HG03108 (cell line): Measurements from ENCODE around the gene TP53BP2.
A peak's percentile ranks its signal among the peaks of the same experiment; 100 is the strongest.
"Not testable (repeated sequence)": the region's sequence is repeated elsewhere in the genome, so short reads cannot be mapped to it uniquely, and the experiment has no call there.

Experiments
- ATAC-seq: cut with Tn5 transposase; IDR thresholded peaks from one replicate; pipeline ENCODE4 v1.9.1; 2021; ENCODE audit warnings: moderate library complexity; ENCODE audit not compliant: unreplicated experiment

TP53BP2 gene

DNA sequence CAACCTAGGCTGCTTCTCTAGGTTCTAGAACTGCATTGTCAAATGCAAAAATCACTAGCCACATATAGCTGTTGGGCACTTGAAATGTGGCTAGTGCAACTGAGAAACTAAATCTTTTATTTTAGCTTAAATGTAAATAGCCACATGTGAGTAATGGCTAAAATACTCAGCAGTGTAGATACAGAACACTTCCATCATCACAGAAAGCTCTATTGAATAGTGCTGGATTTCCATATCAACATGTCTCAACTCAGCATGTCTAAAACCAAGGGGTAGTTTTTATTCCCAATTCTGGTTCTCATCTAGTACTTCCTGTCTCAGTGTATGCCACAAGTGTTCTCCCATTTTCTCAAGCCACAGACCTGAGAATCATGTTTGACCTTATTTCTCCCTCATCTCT lies 7.5 kb upstream of the TP53BP2 start:
- ATAC-seq, result no peak

DNA sequence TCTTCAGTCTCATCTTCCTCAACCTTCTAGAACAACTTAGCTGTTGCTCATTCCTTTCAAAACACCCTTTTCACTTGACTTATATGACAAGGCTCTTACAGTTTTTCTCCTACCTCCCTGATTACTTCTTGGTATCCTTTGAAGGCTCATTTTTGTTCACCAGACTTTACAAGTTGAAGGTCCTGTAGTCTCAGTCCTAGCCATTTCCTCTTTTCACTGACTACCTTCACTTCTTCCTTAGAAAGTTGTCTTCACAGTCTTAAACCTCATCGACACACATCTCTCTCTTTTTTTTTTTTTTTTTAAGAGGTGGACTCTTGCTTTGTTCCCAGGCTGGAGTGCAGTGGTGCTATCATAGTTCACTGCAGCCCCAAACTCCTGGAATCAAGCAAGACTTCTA lies 6.6 kb upstream of the TP53BP2 start:
- ATAC-seq, result no peak

DNA sequence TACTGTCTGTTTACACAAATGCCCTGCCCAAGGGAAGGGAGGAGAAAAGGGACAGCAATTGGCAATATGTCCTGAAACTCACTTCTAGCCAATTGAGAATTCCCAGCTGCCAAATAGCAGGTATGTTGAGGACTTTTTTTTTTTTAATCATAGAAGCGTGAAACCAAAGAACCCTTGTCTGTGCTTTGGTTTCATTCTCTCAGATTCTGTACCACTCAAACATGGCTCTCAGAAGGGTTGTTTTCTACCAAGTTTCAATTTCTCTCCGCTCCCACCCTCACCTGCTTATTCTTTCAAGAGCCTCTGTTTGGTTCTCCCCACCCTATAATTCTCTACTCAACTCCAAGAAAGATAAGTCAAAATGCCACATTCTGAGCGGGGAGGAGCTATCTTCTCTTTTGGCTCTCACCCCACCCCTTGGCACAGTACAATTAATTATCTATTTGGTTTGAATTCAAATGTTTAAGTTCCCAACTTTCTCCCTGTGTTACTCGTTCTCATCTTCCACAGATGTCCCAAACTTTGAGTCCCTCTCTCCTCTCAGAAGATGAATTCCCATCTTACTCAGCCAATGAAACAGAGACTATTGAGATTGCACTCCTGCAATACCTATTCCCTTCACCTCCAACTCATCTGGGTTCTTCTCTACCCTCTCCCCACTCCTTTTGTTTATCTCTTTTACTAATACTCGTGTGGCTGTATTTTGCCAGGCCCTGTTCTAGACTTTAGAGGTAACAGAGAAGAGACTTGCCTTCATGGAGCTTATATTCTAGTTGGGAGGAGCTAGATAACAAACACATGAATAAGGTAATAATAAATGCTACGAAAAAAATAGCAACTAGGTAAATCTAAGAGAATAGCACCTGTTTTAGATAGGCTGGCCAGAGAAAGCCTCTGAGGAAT lies 3.9 kb upstream of the TP53BP2 start:
- no peak for ATAC-seq

DNA sequence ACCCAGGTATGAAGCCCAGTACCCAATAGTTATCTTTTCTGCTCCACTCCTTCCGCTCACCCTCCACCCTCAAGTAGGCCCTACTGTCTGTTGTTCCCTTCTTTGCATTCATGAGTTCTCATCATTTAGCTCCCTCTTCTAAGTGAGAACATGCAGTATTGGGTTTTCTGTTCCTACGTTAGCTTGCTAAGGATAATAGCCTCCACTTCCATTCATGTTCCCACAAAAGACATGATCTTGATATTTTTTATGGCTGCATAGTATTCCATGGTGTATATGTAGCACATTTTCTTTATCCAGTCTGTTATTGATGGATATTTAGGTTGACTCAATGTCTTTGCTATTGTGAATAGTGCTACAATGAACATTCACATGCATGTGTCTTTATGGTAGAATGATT lies 2.8 kb upstream of the TP53BP2 start:
- no peak for ATAC-seq

DNA sequence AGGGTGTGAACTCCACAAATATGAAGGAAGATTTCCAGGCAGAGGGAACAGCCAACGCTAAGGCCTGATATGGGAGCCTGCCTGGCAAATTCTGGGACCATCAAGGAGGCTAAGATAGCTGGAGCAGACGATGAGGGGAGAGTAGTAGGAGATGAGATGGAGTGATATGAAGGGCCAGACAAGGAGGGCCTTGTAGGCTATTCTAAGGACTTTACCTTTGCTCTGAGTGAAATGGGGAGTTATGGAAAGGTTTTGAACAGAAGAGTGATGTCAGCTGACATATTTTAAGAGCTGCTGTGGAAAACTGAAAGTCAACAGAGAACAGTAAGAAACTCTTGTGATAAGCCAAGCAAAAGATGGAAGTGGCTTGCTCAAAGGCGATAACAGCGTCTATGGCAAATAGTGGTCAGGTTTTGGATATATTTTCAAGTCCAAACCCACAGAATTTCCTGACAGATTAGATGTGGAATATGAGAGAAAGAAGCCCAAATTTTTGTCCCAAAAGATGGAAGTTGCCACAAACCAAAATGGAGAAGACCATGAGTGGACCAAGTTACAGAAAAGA lies 2.1 kb upstream of the TP53BP2 start:
- no peak for ATAC-seq

DNA sequence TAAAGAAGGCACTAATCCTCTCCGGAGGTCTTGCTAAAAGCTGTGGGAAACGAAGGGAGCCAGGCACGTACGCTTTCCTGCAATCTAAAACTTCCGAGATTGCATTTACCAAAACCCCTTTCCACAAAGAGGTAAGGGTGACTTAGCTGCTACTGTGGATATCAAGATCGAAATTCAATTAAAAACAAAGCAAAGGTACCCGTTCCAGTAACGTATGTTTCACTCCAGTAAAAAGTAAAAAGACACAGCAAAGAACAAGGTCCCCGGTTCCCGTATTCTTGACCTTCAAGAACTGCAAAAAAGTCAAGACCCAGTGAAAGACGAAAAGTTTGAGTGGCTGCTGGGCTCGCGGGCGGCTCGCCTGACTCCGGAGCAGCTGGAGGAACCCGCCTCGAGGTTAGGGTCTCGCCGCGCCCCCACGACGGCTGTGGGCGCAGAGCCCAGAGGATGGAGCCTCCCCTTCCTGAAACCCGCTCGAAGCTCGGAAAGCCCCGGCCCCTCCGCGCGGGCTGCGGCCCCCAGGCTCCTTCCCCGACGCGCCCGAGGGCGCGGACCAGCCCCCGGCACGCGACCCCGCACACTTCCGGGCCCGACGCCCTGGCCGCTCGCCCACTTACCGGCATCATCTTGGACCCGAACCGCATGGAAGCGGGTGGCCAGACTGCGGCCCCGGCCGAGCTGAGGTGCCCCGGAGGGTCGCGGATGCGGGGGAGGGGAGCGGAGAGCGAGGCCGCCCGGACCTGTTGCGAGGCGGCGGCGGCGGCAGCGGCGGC lies 524 bp downstream of the TP53BP2 start:
- ATAC-seq, result peak; percentile 11

DNA sequence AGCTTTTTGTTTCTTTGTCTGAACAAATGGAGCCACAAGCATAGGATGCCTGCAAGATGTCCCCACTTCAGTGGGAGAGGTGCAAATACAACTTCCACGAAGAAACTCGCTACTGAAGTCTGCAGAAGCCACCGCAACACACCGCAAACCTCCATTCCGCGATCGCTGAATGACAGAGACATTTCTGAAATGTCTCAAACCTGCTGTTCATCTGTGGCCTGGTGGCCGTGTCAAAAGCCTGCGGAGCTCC lies 1.0 kb downstream of the TP53BP2 start:
- no peak for ATAC-seq

DNA sequence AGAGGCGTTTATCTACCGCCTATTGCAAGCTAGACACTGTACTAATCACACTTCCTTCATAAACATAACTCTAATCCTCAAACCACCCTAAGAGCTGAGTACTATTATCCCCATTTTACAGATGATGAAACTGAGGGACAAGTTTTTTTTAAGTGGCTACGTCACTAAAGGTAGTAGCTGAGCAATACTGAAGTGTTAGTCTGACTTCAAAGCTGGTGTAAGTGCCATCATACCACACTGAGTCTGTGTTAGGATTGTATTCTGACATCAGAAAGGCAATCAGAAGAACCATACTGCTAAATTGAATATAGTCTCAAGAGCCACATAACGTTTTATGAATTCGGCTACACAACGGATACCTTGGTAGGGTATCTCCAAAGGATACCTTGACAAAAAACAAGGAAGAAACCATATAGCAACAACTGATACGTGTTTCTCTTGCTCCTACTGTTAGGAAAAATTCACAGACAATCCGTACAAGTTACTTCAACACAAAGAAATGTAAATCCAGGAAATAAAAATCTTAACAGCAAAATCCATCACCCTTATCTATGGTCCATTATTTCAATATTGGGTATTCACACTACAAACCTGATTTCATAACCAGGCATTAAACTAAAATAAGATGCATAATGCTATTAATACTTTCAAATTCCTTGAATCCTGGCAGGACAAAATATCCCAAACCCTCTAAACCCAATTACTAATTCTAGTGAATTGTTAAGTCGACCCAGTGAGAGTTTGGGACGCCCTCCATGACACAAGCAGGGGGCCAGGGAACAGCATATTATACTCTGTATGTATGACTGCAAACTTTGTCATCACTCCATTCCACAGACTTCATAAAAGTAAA lies 1.6 kb downstream of the TP53BP2 start:
- ATAC-seq, result no peak

DNA sequence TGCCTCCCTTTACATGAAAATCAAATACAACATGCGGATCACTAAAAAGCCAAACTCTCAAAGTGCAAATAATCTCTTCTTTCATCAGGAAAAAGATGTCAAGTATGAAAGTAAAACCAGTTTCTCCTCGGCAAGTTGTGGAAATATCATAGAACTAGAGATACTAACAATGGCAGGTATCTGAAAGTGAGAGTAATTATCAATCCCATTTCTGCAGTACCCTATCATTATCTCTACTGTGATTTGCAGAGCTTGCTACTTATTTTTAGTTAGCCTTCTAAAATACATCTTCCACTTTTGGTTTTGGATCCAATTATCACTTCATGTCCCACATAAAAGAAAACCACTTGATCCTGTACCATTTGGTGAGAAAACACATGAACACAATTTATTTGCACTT lies 3.0 kb downstream of the TP53BP2 start:
- no peak for ATAC-seq

DNA sequence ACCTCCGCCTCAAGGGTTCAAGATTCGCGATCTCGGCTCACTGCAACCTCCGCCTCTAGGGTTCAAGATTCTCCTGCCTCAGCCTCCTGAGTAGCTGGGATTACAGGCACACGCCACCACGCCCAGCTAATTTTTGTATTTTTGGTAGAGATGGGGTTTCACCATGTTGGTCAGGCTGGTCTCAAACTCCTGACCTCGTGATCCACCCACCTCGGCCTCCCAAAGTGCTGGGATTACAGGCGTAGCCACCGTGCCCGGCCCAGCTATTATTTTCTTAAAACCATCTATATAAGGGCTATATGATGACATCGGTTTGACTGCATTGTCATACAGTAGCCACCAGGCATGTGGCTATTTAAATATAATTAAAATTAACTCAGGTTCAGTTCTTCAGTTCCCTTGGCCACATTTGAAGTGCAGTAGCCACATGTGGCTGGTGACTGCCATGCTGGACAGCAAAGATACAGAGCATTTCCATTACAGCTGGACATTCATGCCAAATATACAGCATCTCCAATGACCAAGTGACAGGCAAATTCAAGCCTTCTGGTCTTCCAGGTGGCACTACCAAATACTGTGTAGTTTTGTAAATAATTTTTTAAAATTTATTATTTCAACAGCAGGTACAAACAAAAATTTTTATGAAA lies 3.6 kb downstream of the TP53BP2 start:
- not testable (repeated sequence) for ATAC-seq

DNA sequence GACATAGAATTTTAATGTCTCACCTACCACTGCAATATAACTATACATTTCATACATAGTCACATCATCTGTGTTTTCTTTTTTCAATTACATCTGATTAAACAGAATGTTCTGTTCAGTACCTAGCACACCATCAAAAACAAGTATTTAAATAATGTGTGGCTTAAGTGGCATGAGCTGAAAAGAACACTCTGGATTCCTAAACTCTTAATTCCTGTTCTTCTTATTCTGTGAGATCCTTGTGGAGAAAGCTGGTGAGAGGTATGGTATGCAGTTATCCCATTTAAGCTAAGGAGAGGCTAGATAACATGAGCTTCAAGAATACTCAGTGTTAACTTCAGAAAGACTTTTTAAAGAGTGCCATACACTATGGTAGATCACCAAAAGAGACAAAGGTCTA lies 5.5 kb downstream of the TP53BP2 start:
- no peak for ATAC-seq

DNA sequence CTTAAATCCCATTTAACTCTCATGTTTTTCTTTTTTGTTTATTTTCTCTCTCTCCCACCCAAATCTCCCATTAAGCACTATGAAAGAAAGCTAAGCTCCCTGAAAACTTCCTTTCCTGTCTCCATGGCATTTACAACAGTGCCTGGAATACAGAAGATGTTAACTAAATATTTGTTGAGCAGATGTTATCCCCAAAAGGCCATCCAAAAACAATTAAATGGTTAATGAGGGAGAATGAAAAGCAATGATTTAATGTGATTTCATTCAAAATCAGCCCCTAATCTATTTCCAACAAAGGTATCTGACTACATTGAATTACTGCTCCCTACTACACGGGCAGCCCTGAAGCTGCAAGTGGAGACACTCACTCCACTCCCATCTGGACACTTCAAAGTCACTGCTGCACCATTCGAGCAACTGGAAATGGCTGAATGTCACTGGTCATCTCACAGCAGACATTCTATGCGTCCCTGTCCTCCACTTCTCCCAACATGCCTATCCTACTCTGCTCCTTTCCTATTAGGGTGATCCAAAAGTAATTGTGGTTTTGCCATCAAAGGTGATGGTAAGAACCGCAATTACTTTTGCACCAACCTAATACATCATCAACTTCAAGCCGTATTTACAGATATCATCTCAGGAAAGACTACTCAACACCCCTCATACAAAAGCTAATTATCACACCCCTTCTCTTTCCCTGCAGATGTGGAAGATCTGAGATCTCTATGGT lies 7.5 kb downstream of the TP53BP2 start:
- no peak for ATAC-seq

DNA sequence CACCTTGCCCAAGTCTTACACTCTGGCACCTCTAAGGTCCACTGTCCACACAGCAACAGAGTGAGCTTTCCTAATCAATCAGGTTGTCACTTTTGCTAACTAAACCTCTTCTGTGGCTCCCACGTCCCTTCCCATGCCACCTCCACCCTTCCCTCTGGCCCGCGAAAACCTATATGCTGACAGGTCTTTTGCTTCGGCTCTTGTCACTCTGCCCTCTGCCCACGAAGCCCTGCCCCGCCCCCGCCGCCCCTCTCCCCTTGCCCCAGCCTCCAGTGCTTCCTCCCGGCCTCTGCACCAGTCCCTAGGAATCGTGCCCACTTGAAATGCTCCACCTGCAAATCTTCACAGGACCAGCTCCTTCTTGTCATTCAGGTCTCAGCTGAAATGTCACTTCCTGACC lies 8.1 kb downstream of the TP53BP2 start:
- no peak for ATAC-seq

DNA sequence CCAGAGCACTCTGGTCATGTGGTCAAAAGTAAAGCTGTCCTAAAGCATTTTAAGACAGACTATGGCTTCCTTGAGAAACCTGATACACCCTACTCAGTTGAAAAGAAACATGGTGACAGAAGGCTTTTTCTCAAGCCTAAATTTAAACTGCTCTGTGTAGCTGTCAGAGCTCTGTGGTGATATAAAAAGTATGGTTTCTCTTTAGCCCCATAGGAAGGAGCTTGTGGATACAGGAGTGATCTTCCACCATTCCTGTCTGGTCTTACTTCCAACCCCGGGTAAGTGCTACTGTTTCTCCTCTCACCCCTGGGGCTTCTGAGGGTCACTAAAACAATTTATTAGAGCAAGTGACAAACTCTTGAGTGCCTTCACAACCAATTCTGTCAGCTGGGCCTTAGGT lies 8.5 kb downstream of the TP53BP2 start:
- no peak for ATAC-seq

DNA sequence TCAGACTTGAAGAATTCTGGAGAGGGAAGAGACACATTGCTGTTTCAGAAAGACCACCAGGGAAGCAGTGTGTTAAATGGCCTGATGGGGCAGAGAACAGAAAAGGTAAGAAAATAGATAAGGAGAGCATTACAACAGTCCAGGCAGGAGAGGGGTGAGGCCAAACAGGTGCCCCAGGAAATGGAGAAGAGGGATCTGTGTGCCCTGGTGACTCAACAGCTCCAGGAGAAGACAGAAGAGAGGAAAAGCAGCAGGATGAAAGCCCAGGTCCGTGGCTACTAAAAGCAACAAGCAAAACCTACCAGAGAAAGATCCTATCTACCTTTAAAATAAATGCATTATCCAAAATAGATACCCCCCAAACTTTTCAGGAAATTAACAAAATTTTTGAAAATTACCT lies 9.2 kb downstream of the TP53BP2 start:
- no peak for ATAC-seq

DNA sequence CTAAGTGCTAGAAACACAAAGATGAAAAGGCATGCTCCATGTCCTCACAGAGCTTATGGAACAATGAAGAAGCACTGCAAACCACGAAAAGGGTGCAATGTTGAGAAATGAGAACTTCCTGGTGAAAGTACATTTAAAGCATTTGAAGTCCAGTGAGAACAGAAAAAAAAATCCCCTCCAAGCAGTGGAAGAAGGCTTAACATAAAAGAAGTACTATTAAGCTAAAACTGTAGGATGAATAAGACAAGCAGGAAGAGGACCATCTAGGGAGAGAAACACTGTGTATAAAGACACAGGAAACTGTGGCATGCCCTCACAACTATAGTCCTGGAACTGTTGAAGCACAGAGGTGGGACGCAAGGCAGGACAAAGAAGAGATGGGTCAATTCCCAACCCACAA lies 10.0 kb downstream of the TP53BP2 start:
- ATAC-seq, result no peak

DNA sequence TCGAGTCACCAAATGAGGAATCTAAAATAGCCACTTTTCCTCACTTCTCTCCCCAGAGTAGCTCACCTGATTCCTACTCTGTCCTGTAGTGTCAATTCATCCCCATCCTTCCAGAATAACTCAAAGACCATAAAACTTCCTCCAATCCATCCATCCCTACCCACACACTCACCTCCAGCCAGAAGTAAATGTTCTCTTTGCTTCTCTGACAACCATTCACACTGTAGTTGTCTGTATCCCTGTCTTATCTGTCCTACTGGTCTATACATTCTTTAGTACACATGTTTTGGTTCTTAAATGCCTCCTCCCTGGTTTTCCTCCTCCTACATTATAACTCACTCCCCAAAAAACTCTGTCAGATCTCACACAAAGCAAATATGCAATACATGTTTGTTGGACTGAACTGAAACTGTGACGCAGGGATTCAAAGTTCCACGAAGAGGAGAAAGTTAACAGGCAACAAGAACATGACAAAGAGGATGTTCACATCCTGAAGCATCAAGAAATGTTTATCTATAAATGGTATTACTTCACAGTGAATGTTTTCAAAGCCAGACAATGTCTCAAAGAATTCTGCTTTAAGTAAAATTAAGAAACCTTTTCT lies 11.0 kb downstream of the TP53BP2 start:
- no peak for ATAC-seq

DNA sequence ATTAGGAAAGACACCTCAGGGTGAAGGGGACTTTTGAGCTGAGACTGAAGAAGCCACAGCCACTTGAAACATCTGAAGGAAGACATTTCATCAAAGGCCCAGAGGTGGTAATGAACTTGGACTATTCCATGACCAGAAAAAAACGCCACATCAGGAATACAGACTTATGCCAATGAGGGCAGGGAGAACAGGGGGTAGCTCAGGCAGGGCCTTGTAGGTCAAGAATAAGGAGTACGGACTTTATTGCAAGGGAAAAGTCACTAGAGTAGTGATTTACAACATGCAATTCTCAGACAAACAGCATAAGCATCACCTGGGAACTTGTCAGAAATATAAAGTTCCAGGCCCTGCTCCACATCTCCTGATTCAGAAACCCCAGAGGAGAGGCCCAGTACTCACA lies 11.8 kb downstream of the TP53BP2 start:
- ATAC-seq, result no peak

DNA sequence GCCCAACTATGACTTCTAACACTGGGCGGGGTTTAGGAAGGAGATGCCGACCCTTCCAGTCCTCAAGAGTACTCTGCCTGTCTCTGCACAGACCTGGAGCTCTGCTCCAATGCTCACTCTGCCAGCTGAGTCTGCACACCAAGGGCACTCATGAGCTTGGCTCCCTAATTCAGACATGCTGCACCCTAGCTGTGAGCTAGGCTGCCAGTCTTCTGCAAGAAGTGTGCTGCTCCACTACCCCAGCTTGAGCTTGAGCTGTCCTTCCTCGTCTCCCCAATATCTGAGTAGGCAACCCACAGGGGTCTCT lies 13.2 kb downstream of the TP53BP2 start:
- peak; percentile 49 for ATAC-seq
